A673 (cell line): ENCODE results near the gene UBE2J2. TPM values are rescaled to one million over a fixed set of nuclear protein-coding genes. Genes with fewer than 3 reads are reported as not detected.

Experiments
- BruUV-seq: library from RNA; stranded (reverse); fragments of 400-500 nt; replicated peaks from 2 replicates; lab custom pipeline; 2021; lab: Mats Ljungman, UMichigan
- CTCF ChIA-PET: fragments of 300-600 bp; sonication (Branson Sonifier 250); formaldehyde crosslinking; loops from one replicate; lab custom pipeline; 2022; ENCODE audit warnings: antibody characterized with exemption; lab: Charles Lee
- POLR2A ChIA-PET: fragments of 300-600 bp; sonication (Branson Sonifier 250); formaldehyde crosslinking; loops from one replicate; lab custom pipeline; 2022; ENCODE audit warnings: antibody characterized with exemption; ENCODE audit not compliant: low non-redundant PET; lab: Charles Lee
- DNase-seq: peaks from one replicate; pipeline ENCODE4 v3.0.0-alpha.2; 2015; ENCODE audit warnings: low spot score
- H3K27ac ChIP-seq: fragments of 200-600 bp; sonication (generic); 2 replicates; pipeline ENCODE4 v1.5.1; 2016; ENCODE audit warnings: mixed run types, low read depth, mild to moderate bottlenecking, mixed read lengths, antibody characterized with exemption, low read length; ENCODE audit not compliant: poor library complexity, severe bottlenecking
- H3K27me3 ChIP-seq: fragments of 200-600 bp; sonication (generic); replicated peaks from 2 replicates; pipeline ENCODE4 v1.6.1; 2017; ENCODE audit warnings: mixed run types, low read depth, mild to moderate bottlenecking, mixed read lengths, antibody characterized with exemption, low read length; ENCODE audit not compliant: insufficient read depth, poor library complexity
- H3K36me3 ChIP-seq: fragments of 200-600 bp; sonication (generic); 2 replicates; pipeline ENCODE4 v1.6.1; 2016; ENCODE audit warnings: mixed run types, mild to moderate bottlenecking, mixed read lengths, antibody characterized with exemption, low read length; ENCODE audit not compliant: insufficient read depth, poor library complexity, severe bottlenecking
- H3K4me1 ChIP-seq: fragments of 200-600 bp; sonication (generic); 2 replicates; pipeline ENCODE4 v1.6.1; 2017; ENCODE audit warnings: mixed run types, mild to moderate bottlenecking, mixed read lengths, antibody characterized with exemption, low read length; ENCODE audit not compliant: insufficient read depth, poor library complexity, severe bottlenecking
- H3K4me3 ChIP-seq: fragments of 200-600 bp; sonication (generic); 2 replicates; pipeline ENCODE4 v1.5.1; 2016; ENCODE audit warnings: low read depth, mixed run types, mild to moderate bottlenecking, mixed read lengths, low read length; ENCODE audit not compliant: poor library complexity, severe bottlenecking
- H3K9me3 ChIP-seq: fragments of 200-600 bp; sonication (generic); 2 replicates; pipeline ENCODE4 v1.6.1; 2016; ENCODE audit warnings: mixed run types, low read depth, mild to moderate bottlenecking, mixed read lengths, antibody characterized with exemption, low read length; ENCODE audit not compliant: poor library complexity, severe bottlenecking
- EZH2 ChIP-seq: fragments of 200-600 bp; sonication (generic); IDR thresholded peaks from 2 replicates; pipeline ENCODE4 v1.6.1; 2017; ENCODE audit warnings: borderline replicate concordance, low read depth, mild to moderate bottlenecking, mixed read lengths, antibody characterized with exemption, low read length; ENCODE audit not compliant: poor library complexity, severe bottlenecking
- intact Hi-C: fragments of 100-400 bp; cut with micrococcal nuclease; formaldehyde crosslinking; loops from one replicate; pipeline ENCODE4 v1.10.0; 2022; ENCODE audit not compliant: unreplicated experiment
- total RNA-seq: library from RNA; stranded (reverse); gene quantifications from 2 replicates; pipeline ENCODE4 v1.2.3, GENCODE V29; 2021
- TF ChIP-seq, protein P1 (sequence below): fragments of 300-800, 200-600 bp; sonication (generic); conservative IDR thresholded peaks from 2 replicates; pipeline ENCODE4 v1.5.1; 2017; ENCODE audit warnings: low read depth, mild to moderate bottlenecking, antibody characterized with exemption, low read length, moderate library complexity, mixed read lengths

The UBE2J2 gene
- total RNA-seq, 1 experiment from 2014 or later, result 92.8 TPM

- Histone ChIP-seq H3K4me1 (peaks cover 16% of the 10 kb centered on the region), H3K9me3 (no peaks in the 10 kb centered on the region), H3K4me3 (no peak overlapping the region), H3K27ac (peak overlapping the region; percentile 18), H3K27me3 (no peaks in the 10 kb centered on the region), H3K36me3 (peaks cover 17% of the 10 kb centered on the region)
- ChIA-PET CTCF (no interaction called here), POLR2A (no interaction called here)
- no peak for TF ChIP-seq EZH2
- TF ChIP-seq, protein P1, sequence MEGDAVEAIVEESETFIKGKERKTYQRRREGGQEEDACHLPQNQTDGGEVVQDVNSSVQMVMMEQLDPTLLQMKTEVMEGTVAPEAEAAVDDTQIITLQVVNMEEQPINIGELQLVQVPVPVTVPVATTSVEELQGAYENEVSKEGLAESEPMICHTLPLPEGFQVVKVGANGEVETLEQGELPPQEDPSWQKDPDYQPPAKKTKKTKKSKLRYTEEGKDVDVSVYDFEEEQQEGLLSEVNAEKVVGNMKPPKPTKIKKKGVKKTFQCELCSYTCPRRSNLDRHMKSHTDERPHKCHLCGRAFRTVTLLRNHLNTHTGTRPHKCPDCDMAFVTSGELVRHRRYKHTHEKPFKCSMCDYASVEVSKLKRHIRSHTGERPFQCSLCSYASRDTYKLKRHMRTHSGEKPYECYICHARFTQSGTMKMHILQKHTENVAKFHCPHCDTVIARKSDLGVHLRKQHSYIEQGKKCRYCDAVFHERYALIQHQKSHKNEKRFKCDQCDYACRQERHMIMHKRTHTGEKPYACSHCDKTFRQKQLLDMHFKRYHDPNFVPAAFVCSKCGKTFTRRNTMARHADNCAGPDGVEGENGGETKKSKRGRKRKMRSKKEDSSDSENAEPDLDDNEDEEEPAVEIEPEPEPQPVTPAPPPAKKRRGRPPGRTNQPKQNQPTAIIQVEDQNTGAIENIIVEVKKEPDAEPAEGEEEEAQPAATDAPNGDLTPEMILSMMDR, result no peak
- DNase-seq, result no peak
- no TSS peak for BruUV-seq
- intact Hi-C loops, result no loop called here
These were observed 36.4 kb downstream of the UBE2J2 start for GRCh38 chr1:1236945-1237873.

GRCh38 chr1:1236176-1236763 lies 37.4 kb downstream of the UBE2J2 start:
- CTCF ChIA-PET, result no interaction called here
- intact Hi-C loops, result no loop called here
- H3K27me3 ChIP-seq, result no peaks in the 10 kb centered on the region
- POLR2A ChIA-PET, result no interaction called here
- no peak for DNase-seq
- peak overlapping the region; percentile 18 for H3K27ac ChIP-seq
- peaks cover 17% of the 10 kb centered on the region for H3K36me3 ChIP-seq
- no peaks in the 10 kb centered on the region for H3K9me3 ChIP-seq
- H3K4me1 ChIP-seq, result peaks cover 16% of the 10 kb centered on the region
- no peak overlapping the region for H3K4me3 ChIP-seq
- BruUV-seq, result no TSS peak
- TF ChIP-seq, protein P1, result no peak
- TF ChIP-seq EZH2, result no peak

DNA sequence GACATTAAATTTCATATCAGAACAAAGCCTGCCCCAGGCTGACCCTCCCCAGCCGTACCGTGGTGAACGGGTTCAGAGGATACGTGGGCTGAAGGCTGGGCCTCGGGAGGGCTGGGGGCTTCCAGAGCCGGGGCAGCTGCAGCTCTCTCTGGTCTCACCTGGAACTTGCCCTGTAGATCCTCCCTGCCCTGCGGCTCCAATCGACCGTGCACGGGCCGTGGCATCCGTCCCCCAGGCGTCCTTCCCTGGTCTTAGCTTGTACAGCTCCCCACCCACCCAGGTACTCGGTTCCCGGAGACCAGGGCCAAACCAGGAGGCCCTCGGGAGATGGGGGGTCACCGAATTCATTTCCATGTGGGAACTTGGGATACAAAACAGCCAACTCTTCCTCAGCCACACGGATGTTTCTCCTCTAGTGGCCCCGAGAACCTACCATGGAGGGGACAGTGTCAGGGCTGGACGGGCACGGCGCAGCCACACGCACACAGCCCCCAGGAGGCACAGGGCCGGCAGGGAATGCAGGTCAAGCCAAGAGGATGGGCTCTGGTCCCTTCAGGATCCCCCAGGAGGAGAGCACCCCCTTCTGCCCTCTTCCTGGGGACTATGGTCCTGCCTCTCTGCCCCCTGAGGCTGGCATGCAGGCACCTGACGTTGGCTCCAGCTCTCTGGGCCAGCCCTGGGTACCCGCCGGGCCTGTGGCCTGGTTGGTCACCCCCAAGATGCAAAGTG lies 38.5 kb downstream of the UBE2J2 start:
- Histone ChIP-seq H3K36me3 (peaks cover 17% of the 10 kb centered on the region), H3K9me3 (no peaks in the 10 kb centered on the region), H3K4me3 (no peak overlapping the region), H3K4me1 (peaks cover 22% of the 10 kb centered on the region), H3K27ac (no peak overlapping the region), H3K27me3 (no peaks in the 10 kb centered on the region)
- intact Hi-C loops, result no loop called here
- POLR2A ChIA-PET, result no interaction called here
- no peak for TF ChIP-seq EZH2
- TF ChIP-seq, protein P1, result no peak
- no TSS peak for BruUV-seq
- CTCF ChIA-PET, result no interaction called here
- no peak for DNase-seq
